Endothelial cell (in vitro differentiated cells): ENCODE measurements around the gene DAPP1. TPM values are rescaled to one million over a fixed set of nuclear protein-coding genes. Genes with fewer than 3 reads are reported as not detected.

Source experiments
- DNase-seq: peaks from one replicate; pipeline ENCODE4 v3.0.0; 2021; ENCODE audit warnings: low spot score
- H3K27ac Mint-ChIP-seq: one replicate; pipeline ENCODE4 v1.8.0; 2021; ENCODE audit warnings: mixed read lengths, inconsistent platforms; ENCODE audit not compliant: unreplicated experiment
- H3K27me3 Mint-ChIP-seq: one replicate; pipeline ENCODE4 v1.8.0; 2021; ENCODE audit warnings: mild to moderate bottlenecking, moderate library complexity, mixed read lengths, inconsistent platforms; ENCODE audit not compliant: unreplicated experiment
- H3K36me3 Mint-ChIP-seq: one replicate; pipeline ENCODE4 v1.8.0; 2021; ENCODE audit warnings: mild to moderate bottlenecking, low read depth, mixed read lengths, inconsistent platforms; ENCODE audit not compliant: unreplicated experiment
- H3K4me1 Mint-ChIP-seq: one replicate; pipeline ENCODE4 v1.8.0; 2021; ENCODE audit warnings: mild to moderate bottlenecking, mixed read lengths, inconsistent platforms; ENCODE audit not compliant: unreplicated experiment
- H3K4me3 Mint-ChIP-seq: one replicate; pipeline ENCODE4 v1.8.0; 2021; ENCODE audit warnings: mild to moderate bottlenecking, mixed read lengths, inconsistent platforms; ENCODE audit not compliant: unreplicated experiment
- H3K9me3 Mint-ChIP-seq: one replicate; pipeline ENCODE4 v1.8.0; 2021; ENCODE audit warnings: mixed read lengths, inconsistent platforms; ENCODE audit not compliant: unreplicated experiment
- total RNA-seq: library from RNA; stranded (reverse); fragmentation: NEBNext Ultra II Directional; extraction: Animal tissue kit (Norgen Biotek cat#: 25700); gene quantifications from one replicate; pipeline ENCODE4 v1.2.1, GENCODE V29; 2021; ENCODE audit not compliant: unreplicated experiment
- TF ChIP-seq, protein P1 (sequence below): fragments of 200-600 bp; sonication (generic); IDR thresholded peaks from one replicate; pipeline ENCODE4 v1.5.0; 2021; ENCODE audit warnings: antibody characterized with exemption; ENCODE audit not compliant: unreplicated experiment

The DAPP1 gene
- total RNA-seq, 1 donor from 2014 or later, result not detected

DNA sequence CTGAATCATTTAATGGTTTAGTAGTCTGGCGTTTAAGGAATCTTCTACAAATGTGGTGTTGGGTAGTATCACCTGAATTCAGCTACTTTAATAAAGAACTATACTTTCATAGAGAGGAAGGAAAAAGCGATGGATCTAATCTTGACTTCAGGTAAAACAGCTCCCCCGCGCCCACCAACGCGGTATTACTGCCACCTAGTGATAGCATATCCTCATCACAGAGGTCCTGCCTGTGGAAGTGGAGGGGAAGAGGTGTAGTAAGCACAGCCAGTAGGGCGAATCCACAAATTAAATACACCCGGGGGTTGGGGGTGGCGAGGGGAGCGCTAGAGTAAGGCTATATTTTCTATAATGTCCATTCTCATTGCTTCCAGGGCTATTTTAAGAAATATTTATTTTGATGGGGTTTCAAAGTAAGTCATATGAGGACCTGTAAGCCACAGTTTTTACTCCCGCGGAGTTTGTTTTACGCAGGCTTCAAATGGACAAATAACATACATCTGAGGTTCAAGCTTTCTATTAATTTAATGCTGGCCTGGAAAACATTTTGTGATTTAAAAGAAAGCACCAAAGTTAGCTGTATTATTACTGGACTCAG, 8.3 kb upstream of the DAPP1 start:
- DNase-seq, result peak; percentile 77
- Mint-ChIP-seq H3K27me3 (peaks cover 6% of the 10 kb centered on the region), H3K4me3 (no peak overlapping the region), H3K27ac (no peak overlapping the region), H3K4me1 (no peaks in the 10 kb centered on the region), H3K36me3 (no peaks in the 10 kb centered on the region), H3K9me3 (no peaks in the 10 kb centered on the region)
- TF ChIP-seq, protein P1, sequence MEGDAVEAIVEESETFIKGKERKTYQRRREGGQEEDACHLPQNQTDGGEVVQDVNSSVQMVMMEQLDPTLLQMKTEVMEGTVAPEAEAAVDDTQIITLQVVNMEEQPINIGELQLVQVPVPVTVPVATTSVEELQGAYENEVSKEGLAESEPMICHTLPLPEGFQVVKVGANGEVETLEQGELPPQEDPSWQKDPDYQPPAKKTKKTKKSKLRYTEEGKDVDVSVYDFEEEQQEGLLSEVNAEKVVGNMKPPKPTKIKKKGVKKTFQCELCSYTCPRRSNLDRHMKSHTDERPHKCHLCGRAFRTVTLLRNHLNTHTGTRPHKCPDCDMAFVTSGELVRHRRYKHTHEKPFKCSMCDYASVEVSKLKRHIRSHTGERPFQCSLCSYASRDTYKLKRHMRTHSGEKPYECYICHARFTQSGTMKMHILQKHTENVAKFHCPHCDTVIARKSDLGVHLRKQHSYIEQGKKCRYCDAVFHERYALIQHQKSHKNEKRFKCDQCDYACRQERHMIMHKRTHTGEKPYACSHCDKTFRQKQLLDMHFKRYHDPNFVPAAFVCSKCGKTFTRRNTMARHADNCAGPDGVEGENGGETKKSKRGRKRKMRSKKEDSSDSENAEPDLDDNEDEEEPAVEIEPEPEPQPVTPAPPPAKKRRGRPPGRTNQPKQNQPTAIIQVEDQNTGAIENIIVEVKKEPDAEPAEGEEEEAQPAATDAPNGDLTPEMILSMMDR, result peak; percentile 62

DNA sequence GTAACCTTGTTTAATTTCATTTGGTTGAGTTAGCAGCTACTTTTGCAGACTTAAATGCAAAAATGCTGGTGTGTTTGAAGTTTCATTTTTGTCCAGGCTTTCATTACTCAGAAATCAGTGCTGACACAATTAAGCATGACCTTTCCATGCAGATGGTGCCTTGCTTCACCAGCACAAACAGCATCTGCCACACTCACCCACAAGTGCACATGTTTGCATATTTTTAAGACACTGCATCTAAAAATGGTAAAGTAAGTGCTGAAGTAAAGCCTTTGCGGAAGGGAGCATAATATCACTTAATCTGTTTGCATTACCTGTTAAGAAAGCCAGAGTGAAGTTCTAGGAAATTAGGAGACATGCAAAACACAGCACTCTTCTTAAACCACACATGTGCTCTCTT, 7.3 kb upstream of the DAPP1 start:
- TF ChIP-seq, protein P1, result no peak
- no peak for DNase-seq
- H3K4me3 Mint-ChIP-seq, result no peak overlapping the region
- H3K9me3 Mint-ChIP-seq, result no peaks in the 10 kb centered on the region
- H3K27me3 Mint-ChIP-seq, result peaks cover 2% of the 10 kb centered on the region
- no peaks in the 10 kb centered on the region for H3K36me3 Mint-ChIP-seq
- H3K4me1 Mint-ChIP-seq, result no peaks in the 10 kb centered on the region
- no peak overlapping the region for H3K27ac Mint-ChIP-seq

DNA sequence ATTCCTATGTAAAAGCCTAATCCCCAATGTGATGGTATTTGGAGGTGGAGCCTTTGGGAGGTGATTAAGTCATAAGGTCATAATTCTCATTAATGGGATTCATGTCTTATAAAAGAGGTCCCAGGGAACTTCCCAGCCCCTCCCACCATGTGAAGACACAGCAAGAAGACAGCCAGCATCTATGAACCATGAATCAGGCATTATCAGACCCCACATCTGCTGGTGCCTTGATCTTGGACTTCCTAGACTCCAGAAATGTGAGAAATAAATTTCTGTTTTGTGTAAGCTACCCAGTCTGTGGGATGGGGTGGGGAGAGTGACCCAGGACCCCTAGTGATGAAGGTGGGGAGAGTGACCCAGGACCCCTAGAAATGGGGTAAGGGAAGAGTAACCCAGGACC, 6.1 kb upstream of the DAPP1 start:
- H3K9me3 Mint-ChIP-seq, result no peaks in the 10 kb centered on the region
- no peaks in the 10 kb centered on the region for H3K27me3 Mint-ChIP-seq
- H3K27ac Mint-ChIP-seq, result no peak overlapping the region
- TF ChIP-seq, protein P1, result no peak
- no peak for DNase-seq
- H3K4me3 Mint-ChIP-seq, result no peak overlapping the region
- no peaks in the 10 kb centered on the region for H3K4me1 Mint-ChIP-seq
- H3K36me3 Mint-ChIP-seq, result no peaks in the 10 kb centered on the region

DNA sequence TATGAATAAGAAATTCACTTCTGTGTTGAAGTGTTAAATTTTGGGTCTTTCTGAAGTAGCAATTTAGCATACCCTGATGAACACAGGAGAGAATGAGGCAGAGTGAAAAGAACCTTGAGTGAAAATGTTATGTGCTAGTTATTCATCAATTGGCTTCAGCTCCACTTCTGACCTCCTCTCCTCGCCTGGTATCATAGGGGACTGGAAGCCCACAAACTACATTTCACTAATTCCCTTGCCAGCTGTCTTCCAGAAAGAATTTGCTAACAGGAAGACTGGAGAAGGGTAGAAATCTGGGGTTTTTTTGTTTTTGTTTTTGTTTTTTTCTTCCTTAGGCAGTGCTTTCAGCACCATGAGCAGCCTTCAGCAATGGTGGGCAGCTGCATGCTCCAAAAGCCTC, 5.5 kb upstream of the DAPP1 start:
- DNase-seq, result no peak
- Mint-ChIP-seq H3K27ac (no peak overlapping the region), H3K4me3 (no peak overlapping the region), H3K36me3 (no peaks in the 10 kb centered on the region), H3K9me3 (no peaks in the 10 kb centered on the region), H3K4me1 (no peaks in the 10 kb centered on the region), H3K27me3 (no peaks in the 10 kb centered on the region)
- TF ChIP-seq, protein P1, result no peak

DNA sequence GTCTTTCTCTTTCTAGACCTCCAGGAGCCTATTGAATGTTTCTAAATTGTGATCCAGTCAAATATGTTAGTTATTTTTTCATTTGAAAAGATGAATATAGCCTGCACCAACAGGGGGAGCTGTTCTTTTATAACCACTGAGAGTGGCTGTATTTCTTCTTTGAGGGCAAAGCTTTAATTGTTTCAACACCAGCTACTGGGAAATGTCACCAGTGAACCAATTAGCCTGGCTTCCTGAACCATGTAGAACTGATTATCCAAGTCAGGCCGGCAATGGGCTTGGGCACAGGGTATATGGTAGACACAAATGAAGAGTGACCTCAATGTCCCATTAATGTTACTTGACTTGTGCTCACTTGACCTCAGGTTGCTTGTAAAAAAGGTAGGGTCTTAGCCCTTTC, 4.8 kb upstream of the DAPP1 start:
- H3K36me3 Mint-ChIP-seq, result no peaks in the 10 kb centered on the region
- H3K4me3 Mint-ChIP-seq, result no peak overlapping the region
- no peaks in the 10 kb centered on the region for H3K27me3 Mint-ChIP-seq
- TF ChIP-seq, protein P1, result peak; percentile 88
- peak; percentile 28 for DNase-seq
- H3K9me3 Mint-ChIP-seq, result no peaks in the 10 kb centered on the region
- H3K4me1 Mint-ChIP-seq, result no peaks in the 10 kb centered on the region
- H3K27ac Mint-ChIP-seq, result no peak overlapping the region
